RWPE2 (cell line): ENCODE measurements around the gene XRCC2.

Experiments
- ATAC-seq: fragments of 200-7000 bp; cut with Tn5 transposase; 3 replicates; pipeline ENCODE4 v1.9.1; 2021; ENCODE audit warnings: low read depth
- DNase-seq: peaks from one replicate; pipeline ENCODE4 v3.0.0-alpha.2; 2020; ENCODE audit warnings: low spot score
- H3K27ac ChIP-seq: fragments of 450-650 bp; 2 replicates; pipeline ENCODE4 v1.5.1; 2017; ENCODE audit warnings: mild to moderate bottlenecking; ENCODE audit not compliant: poor library complexity, severe bottlenecking
- H3K27me3 ChIP-seq: fragments of 250-450 bp; sonication (Bioruptor Pico); 2 replicates; pipeline ENCODE4 v1.5.1; 2021; ENCODE audit warnings: mild to moderate bottlenecking, moderate library complexity; ENCODE audit not compliant: insufficient read depth, poor library complexity, severe bottlenecking
- H3K36me3 ChIP-seq: fragments of 250-450 bp; sonication (Bioruptor Pico); 2 replicates; pipeline ENCODE4 v1.5.1; 2020; ENCODE audit warnings: low read depth, mild to moderate bottlenecking, moderate library complexity
- H3K4me1 ChIP-seq: fragments of 250-450 bp; sonication (Bioruptor Pico); 2 replicates; pipeline ENCODE4 v1.5.1; 2021; ENCODE audit warnings: mild to moderate bottlenecking, moderate library complexity; ENCODE audit not compliant: insufficient read depth, poor library complexity, severe bottlenecking
- H3K4me3 ChIP-seq: fragments of 250-450 bp; sonication (Bioruptor Pico); 2 replicates; pipeline ENCODE4 v1.5.1; 2021; ENCODE audit warnings: mild to moderate bottlenecking, moderate library complexity; ENCODE audit not compliant: severe bottlenecking
- H3K9me3 ChIP-seq: fragments of 250-450 bp; sonication (Bioruptor Pico); 2 replicates; pipeline ENCODE4 v1.5.1; 2021; ENCODE audit warnings: mild to moderate bottlenecking, moderate library complexity; ENCODE audit not compliant: severe bottlenecking
- CTCF ChIP-seq: fragments of 450-650 bp; IDR thresholded peaks from one replicate; pipeline ENCODE4 v1.5.1; 2017; ENCODE audit warnings: mild to moderate bottlenecking, moderate library complexity; ENCODE audit not compliant: poor library complexity, severe bottlenecking

XRCC2 gene

GRCh38 chr7:152641384-152641783, 34.6 kb downstream of the XRCC2 start:
- DNase-seq: no peak
- Histone ChIP-seq H3K27me3 (no peaks in the 10 kb centered on the region), H3K9me3 (no peaks in the 10 kb centered on the region), H3K36me3 (peaks cover 4% of the 10 kb centered on the region), H3K4me1 (no peaks in the 10 kb centered on the region), H3K4me3 (no peak overlapping the region), H3K27ac (no peak overlapping the region)
- no peak for ATAC-seq
- no peak for TF ChIP-seq CTCF

- Histone ChIP-seq H3K4me3 (no peak overlapping the region), H3K27me3 (no peaks in the 10 kb centered on the region), H3K4me1 (no peaks in the 10 kb centered on the region), H3K36me3 (no peaks in the 10 kb centered on the region), H3K27ac (no peak overlapping the region), H3K9me3 (no peaks in the 10 kb centered on the region)
- ATAC-seq (no peak), DNase-seq (no peak)
- TF ChIP-seq CTCF: no peak
These were observed 35.1 kb downstream of the XRCC2 start for GRCh38 chr7:152640829-152641228.

- no peaks in the 10 kb centered on the region for H3K4me1 ChIP-seq
- ATAC-seq (no peak), DNase-seq (no peak)
- no peak overlapping the region for H3K27ac ChIP-seq
- no peak overlapping the region for H3K4me3 ChIP-seq
- no peaks in the 10 kb centered on the region for H3K9me3 ChIP-seq
- no peaks in the 10 kb centered on the region for H3K36me3 ChIP-seq
- TF ChIP-seq CTCF: no peak
- H3K27me3 ChIP-seq: no peaks in the 10 kb centered on the region
These were observed 37.9 kb downstream of the XRCC2 start for GRCh38 chr7:152637920-152638580.

GRCh38 chr7:152637161-152637560, 38.8 kb downstream of the XRCC2 start:
- TF ChIP-seq CTCF: no peak
- no peak overlapping the region for H3K4me3 ChIP-seq
- H3K27ac ChIP-seq: no peak overlapping the region
- H3K36me3 ChIP-seq: no peaks in the 10 kb centered on the region
- no peak for ATAC-seq
- DNase-seq: no peak
- H3K9me3 ChIP-seq: no peaks in the 10 kb centered on the region
- no peaks in the 10 kb centered on the region for H3K27me3 ChIP-seq
- no peaks in the 10 kb centered on the region for H3K4me1 ChIP-seq

- Histone ChIP-seq H3K27me3 (no peaks in the 10 kb centered on the region), H3K27ac (no peak overlapping the region), H3K4me3 (no peak overlapping the region), H3K36me3 (no peaks in the 10 kb centered on the region), H3K9me3 (no peaks in the 10 kb centered on the region), H3K4me1 (no peaks in the 10 kb centered on the region)
- no peak for DNase-seq
- no peak for ATAC-seq
- TF ChIP-seq CTCF: no peak
These were observed 39.5 kb downstream of the XRCC2 start for GRCh38 chr7:152636441-152636840.
